ENCODE measurements around the gene OR2Y1. TPM values are rescaled to one million over a fixed set of nuclear protein-coding genes. Genes with fewer than 3 reads are reported as not detected.
A peak's percentile ranks its signal among the peaks of the same experiment; 100 is the strongest.
"Not testable (repeated sequence)": the region's sequence is repeated elsewhere in the genome, so short reads cannot be mapped to it uniquely, and the experiment has no call there.

The OR2Y1 gene
- total RNA-seq, 1 donor from 2014 or later, result not detected

DNA sequence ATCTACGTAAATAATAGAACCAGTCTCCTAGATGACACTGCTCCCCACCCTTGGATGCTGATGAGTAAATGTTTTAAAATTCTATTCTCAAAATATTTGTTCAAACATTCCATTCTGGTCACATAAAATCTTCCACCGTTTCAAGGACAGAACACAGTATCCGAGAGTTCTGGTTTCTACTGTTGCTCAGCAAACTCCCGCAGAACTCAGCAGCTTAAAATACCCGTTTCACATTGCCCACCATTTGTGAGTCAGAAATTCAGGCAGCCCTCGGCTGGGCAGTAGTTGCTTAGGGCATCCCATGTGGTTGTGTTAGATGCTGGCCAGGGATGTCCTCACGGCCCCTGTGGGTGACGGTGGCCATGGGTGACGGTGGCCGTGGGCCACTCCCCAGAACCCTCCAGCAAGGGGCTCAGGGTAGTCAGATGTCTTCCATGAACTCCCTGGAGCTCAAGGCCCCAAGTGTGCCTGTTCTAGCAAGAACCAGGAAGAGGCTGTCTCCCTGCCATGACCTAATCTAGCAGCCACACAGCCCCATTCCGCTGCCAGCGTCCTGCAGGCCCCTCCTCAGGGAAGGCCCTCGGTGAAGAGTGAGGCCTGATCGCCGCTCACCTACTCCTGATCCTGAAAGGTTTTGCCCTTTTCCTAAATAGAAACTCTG, 45.4 kb upstream of the OR2Y1 start:
- Mint-ChIP-seq H3K27ac (ENCODE audit: unreplicated experiment) (peak overlapping the region; percentile 93), H3K4me3 (no peak overlapping the region), H3K9me3 (no peaks in the 10 kb centered on the region), H3K27me3 (ENCODE audit: low read depth) (no peaks in the 10 kb centered on the region), H3K4me1 (peaks cover 34% of the 10 kb centered on the region), H3K36me3 (ENCODE audit: low read depth) (no peaks in the 10 kb centered on the region)
- TF ChIP-seq, protein P1, sequence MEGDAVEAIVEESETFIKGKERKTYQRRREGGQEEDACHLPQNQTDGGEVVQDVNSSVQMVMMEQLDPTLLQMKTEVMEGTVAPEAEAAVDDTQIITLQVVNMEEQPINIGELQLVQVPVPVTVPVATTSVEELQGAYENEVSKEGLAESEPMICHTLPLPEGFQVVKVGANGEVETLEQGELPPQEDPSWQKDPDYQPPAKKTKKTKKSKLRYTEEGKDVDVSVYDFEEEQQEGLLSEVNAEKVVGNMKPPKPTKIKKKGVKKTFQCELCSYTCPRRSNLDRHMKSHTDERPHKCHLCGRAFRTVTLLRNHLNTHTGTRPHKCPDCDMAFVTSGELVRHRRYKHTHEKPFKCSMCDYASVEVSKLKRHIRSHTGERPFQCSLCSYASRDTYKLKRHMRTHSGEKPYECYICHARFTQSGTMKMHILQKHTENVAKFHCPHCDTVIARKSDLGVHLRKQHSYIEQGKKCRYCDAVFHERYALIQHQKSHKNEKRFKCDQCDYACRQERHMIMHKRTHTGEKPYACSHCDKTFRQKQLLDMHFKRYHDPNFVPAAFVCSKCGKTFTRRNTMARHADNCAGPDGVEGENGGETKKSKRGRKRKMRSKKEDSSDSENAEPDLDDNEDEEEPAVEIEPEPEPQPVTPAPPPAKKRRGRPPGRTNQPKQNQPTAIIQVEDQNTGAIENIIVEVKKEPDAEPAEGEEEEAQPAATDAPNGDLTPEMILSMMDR (conservative IDR thresholded peaks at IDR 0.05), result no peak
- DNase-seq (ENCODE audit: low read depth, low spot score), result no peak

DNA sequence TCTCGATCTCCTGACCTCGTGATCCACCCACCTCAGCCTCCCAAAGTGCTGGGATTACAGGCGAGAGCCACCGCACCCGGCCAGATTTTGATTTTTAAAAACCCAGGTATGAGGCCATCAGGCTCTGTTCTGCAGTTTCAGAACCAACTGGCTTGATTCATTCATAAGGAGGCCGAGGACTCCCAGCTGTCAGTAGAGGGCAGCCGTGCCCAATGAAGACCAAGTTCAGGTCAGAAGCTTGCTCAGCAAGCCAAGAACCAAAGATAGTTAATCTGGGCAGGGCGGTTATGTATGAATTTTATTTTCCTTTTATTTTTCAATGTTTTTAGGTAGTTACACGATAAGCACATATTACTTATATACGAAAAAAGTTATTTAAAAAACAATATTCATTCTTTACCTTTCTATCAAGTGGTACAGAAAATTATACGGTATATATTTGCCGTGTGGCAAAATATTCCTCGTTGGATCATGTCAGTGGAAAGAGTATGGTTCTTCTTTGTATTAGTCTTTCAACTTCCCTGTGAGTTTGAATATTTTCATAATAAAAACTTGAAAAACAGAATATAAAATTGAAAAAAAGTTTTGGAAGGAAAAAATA, 44.7 kb upstream of the OR2Y1 start:
- TF ChIP-seq, protein P1 (conservative IDR thresholded peaks at IDR 0.05), result peak; percentile 77

DNA sequence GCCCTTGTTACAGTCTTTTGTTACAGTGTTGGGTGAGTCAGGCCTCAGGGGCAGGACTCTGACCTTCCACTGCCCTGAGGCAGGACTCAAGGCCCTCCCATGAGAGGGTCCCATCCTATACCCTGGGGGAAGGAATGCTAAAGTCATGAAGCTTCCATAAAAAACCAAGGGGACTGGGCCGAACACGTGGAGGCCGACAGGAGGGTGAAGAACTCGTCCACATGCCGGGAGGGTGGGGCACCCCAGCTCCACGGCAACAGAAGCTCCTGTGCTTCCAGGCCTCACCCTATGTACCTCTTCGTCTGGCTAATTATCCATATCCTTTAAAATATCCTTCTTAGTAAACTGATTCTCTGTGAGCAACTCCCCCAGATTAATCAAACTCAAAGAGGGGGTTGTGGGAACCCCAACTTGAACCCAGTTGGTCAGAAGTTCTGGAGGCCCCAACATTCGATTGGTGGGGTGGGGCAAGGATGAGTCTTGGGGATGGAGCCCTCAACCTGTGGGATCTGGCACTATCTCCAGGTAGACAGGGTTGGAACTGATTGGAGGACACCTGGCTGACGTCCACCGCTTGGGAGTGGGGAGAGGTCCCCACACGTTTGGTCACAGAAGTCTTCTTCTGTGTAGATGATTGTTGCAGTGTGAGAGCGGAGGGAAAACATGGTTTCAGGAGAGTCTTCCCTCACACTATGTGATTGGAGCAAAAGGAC, 43.6 kb upstream of the OR2Y1 start:
- Mint-ChIP-seq H3K36me3 (ENCODE audit: low read depth) (no peaks in the 10 kb centered on the region), H3K4me1 (peaks cover 34% of the 10 kb centered on the region), H3K4me3 (no peak overlapping the region)

More for the DNA sequence above, 44.7 kb upstream of the OR2Y1 start:
- H3K27me3 Mint-ChIP-seq (ENCODE audit: low read depth), result no peaks in the 10 kb centered on the region
- no peak overlapping the region for H3K27ac Mint-ChIP-seq (ENCODE audit: unreplicated experiment)
- H3K36me3 Mint-ChIP-seq (ENCODE audit: low read depth), result no peaks in the 10 kb centered on the region
- DNase-seq (ENCODE audit: low read depth, low spot score), result peak; percentile 51
- no peak overlapping the region for H3K4me3 Mint-ChIP-seq
- H3K4me1 Mint-ChIP-seq, result peaks cover 34% of the 10 kb centered on the region
- no peaks in the 10 kb centered on the region for H3K9me3 Mint-ChIP-seq

DNA sequence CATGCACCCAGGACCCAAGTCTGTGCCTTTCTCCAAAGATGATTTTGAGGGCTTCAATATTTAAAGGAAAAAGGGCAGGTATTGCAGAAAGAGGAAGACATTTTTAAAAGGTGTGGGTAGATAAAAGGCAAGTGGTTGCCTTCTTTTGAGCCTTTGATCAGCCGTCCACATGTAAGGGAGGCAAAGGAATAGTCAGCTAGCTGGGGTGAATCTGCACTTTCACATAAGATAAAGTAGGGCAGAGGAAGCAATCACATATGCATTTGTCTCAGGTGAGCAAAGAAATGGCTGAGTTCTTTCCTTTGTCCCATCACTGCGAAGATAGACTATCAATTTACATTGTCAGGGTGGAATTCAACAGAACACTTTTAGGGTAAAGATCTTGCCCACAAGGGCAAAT, 42.9 kb upstream of the OR2Y1 start:
- no peak for DNase-seq (ENCODE audit: low read depth, low spot score)
- Mint-ChIP-seq H3K36me3 (ENCODE audit: low read depth) (no peaks in the 10 kb centered on the region), H3K9me3 (no peaks in the 10 kb centered on the region), H3K27ac (ENCODE audit: unreplicated experiment) (no peak overlapping the region), H3K4me3 (no peak overlapping the region), H3K27me3 (ENCODE audit: low read depth) (peaks cover 3% of the 10 kb centered on the region), H3K4me1 (peaks cover 33% of the 10 kb centered on the region)
- TF ChIP-seq, protein P1 (conservative IDR thresholded peaks at IDR 0.05), result no peak

More for the DNA sequence above, 43.6 kb upstream of the OR2Y1 start:
- DNase-seq (ENCODE audit: low read depth, low spot score), result no peak
- no peak overlapping the region for H3K27ac Mint-ChIP-seq (ENCODE audit: unreplicated experiment)
- no peaks in the 10 kb centered on the region for H3K9me3 Mint-ChIP-seq
- TF ChIP-seq, protein P1 (conservative IDR thresholded peaks at IDR 0.05), result no peak
- H3K27me3 Mint-ChIP-seq (ENCODE audit: low read depth), result peaks cover 3% of the 10 kb centered on the region

DNA sequence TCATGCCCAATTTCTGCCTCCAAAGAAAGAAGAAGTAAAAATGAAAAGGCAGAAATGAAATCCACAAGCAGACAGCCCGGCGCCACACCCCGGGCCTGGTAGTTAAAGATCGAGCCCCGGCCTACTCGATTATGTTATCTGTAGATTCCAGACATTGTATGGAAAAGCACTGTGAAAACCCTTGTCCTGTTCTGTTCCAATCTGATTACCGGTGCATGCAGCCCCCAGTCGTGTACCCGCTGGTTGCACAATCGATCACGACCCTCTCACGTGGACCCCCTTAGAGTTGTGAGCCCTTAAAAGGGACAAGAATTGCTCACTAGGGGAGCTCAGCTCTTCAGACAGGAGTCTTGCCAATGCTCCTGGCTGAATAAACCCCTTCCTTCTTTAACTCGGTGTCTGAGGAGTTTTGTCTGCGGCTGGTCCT, 42.1 kb upstream of the OR2Y1 start:
- not testable (repeated sequence) for H3K27ac Mint-ChIP-seq (ENCODE audit: unreplicated experiment)

More for the DNA sequence above, 42.1 kb upstream of the OR2Y1 start:
- H3K36me3 Mint-ChIP-seq (ENCODE audit: low read depth); DNase-seq (ENCODE audit: low read depth, low spot score); H3K4me3 Mint-ChIP-seq; H3K27me3 Mint-ChIP-seq (ENCODE audit: low read depth); H3K9me3 Mint-ChIP-seq: not testable (repeated sequence)
- H3K4me1 Mint-ChIP-seq, result peaks cover 25% of the 10 kb centered on the region
